ENCODE results near the gene CBX7. TPM values are rescaled to one million over a fixed set of nuclear protein-coding genes. Genes with fewer than 3 reads are reported as not detected.

The CBX7 gene
- total RNA-seq, 4 donors from 2014 or later, result 129 to 251 (median 173) TPM

- DNase-seq (ENCODE audit: extremely low spot score), result no peak
- H3K27ac ChIP-seq (replicated peaks in 1 of 4), result peak within 1 kb of the TSS in 1 of 4 donors; percentile 49
- H3K27me3 ChIP-seq, result peaks cover 0 to 8% (median 0%) of the 10 kb centered on the region in 4 donors
- H3K4me1 ChIP-seq, result peaks cover 10 to 11% (median 10%) of the 10 kb centered on the region in 4 donors
- H3K4me3 ChIP-seq, result no peak within 1 kb of the TSS
- no peak for TF ChIP-seq EP300 (IDR thresholded peaks at IDR 0.05)
- TF ChIP-seq POLR2A (IDR thresholded peaks at IDR 0.05; ENCODE audit: low read depth), result no peak
- TF ChIP-seq POLR2AphosphoS5 (IDR thresholded peaks at IDR 0.05), result no peak
- 79% methylated on average over 8 of the region's 9 CpGs for WGBS
- no peaks in the 10 kb centered on the region for H3K36me3 ChIP-seq
- H3K9me3 ChIP-seq, result no peaks in the 10 kb centered on the region
- intact Hi-C loops (cut with DNase I), result no loop called here
These were observed 55.1 kb downstream of the CBX7 start, which contains the start of gene APOBEC3H for GRCh38 chr22:39097098-39098020. Gene APOBEC3H (plus strand): TSS chr22:39097244. CDS start chr22:39100279, 3,035 bp downstream.

GRCh38 chr22:39095971-39096370, 56.5 kb downstream of the CBX7 start:
- H3K9me3 ChIP-seq, result no peaks in the 10 kb centered on the region
- WGBS, result 80% methylated on average over 3 of the region's 3 CpGs
- intact Hi-C loops (cut with DNase I), result no loop called here
- TF ChIP-seq POLR2AphosphoS5 (IDR thresholded peaks at IDR 0.05), result no peak
- no peak for TF ChIP-seq CTCF (IDR thresholded peaks at IDR 0.05)
- no peak for TF ChIP-seq EP300 (IDR thresholded peaks at IDR 0.05)
- no peak for TF ChIP-seq POLR2A (IDR thresholded peaks at IDR 0.05; ENCODE audit: low read depth)
- no peak overlapping the region for H3K4me3 ChIP-seq
- H3K27me3 ChIP-seq, result no peaks in the 10 kb centered on the region
- no peak overlapping the region for H3K27ac ChIP-seq (replicated peaks in 1 of 4)
- H3K36me3 ChIP-seq, result no peaks in the 10 kb centered on the region
- no peak for DNase-seq (ENCODE audit: extremely low spot score)
- H3K4me1 ChIP-seq, result peaks cover 10 to 11% (median 10%) of the 10 kb centered on the region in 4 donors

GRCh38 chr22:39094717-39095389, 57.6 kb downstream of the CBX7 start:
- no peak for DNase-seq (ENCODE audit: extremely low spot score)
- Histone ChIP-seq H3K9me3 (no peaks in the 10 kb centered on the region), H3K4me1 (peaks cover 10 to 11% (median 10%) of the 10 kb centered on the region in 4 donors), H3K27me3 (no peaks in the 10 kb centered on the region), H3K4me3 (no peak overlapping the region), H3K27ac (replicated peaks in 1 of 4) (no peak overlapping the region), H3K36me3 (no peaks in the 10 kb centered on the region)
- 92% methylated on average over 14 of the region's 14 CpGs for WGBS
- TF ChIP-seq POLR2A (IDR thresholded peaks at IDR 0.05; ENCODE audit: low read depth), result no peak
- intact Hi-C loops (cut with DNase I), result no loop called here

- no peak overlapping the region for H3K4me3 ChIP-seq
- intact Hi-C loops (cut with DNase I), result no loop called here
- TF ChIP-seq POLR2A (IDR thresholded peaks at IDR 0.05; ENCODE audit: low read depth), result no peak
- TF ChIP-seq EP300 (IDR thresholded peaks at IDR 0.05), result no peak
- TF ChIP-seq POLR2AphosphoS5 (IDR thresholded peaks at IDR 0.05), result no peak
- no peak for TF ChIP-seq CTCF (IDR thresholded peaks at IDR 0.05)
These were observed 60.2 kb downstream of the CBX7 start for GRCh38 chr22:39092111-39092862.

GRCh38 chr22:39091126-39092081, 61.1 kb downstream of the CBX7 start:
- intact Hi-C loops (cut with DNase I), result no loop called here
- 86% methylated on average over 15 of the region's 23 CpGs for WGBS
- H3K9me3 ChIP-seq, result no peaks in the 10 kb centered on the region

More at GRCh38 chr22:39092111-39092862, 60.2 kb downstream of the CBX7 start:
- Histone ChIP-seq H3K4me1 (peaks cover 12 to 18% (median 17%) of the 10 kb centered on the region in 4 donors), H3K27me3 (no peaks in the 10 kb centered on the region), H3K27ac (replicated peaks in 1 of 4) (no peak overlapping the region), H3K9me3 (no peaks in the 10 kb centered on the region), H3K36me3 (no peaks in the 10 kb centered on the region)
- WGBS, result 69% methylated on average over 8 of the region's 8 CpGs
- no peak for DNase-seq (ENCODE audit: extremely low spot score)

More at GRCh38 chr22:39091126-39092081, 61.1 kb downstream of the CBX7 start:
- Histone ChIP-seq H3K4me3 (no peak overlapping the region), H3K27me3 (no peaks in the 10 kb centered on the region), H3K4me1 (peaks cover 5 to 12% (median 10%) of the 10 kb centered on the region in 4 donors), H3K36me3 (no peaks in the 10 kb centered on the region), H3K27ac (replicated peaks in 1 of 4) (no peak overlapping the region)
- TF ChIP-seq CTCF (IDR thresholded peaks at IDR 0.05) (no peak), POLR2AphosphoS5 (IDR thresholded peaks at IDR 0.05) (no peak), POLR2A (IDR thresholded peaks at IDR 0.05; ENCODE audit: low read depth) (no peak), EP300 (IDR thresholded peaks at IDR 0.05) (no peak)
- no peak for DNase-seq (ENCODE audit: extremely low spot score)
